ENCODE results near the gene SLC25A25.

SLC25A25 gene

GRCh38 chr9:128094950-128095544, 27.0 kb downstream of the SLC25A25 start:
- in situ Hi-C loops (cut with HindIII; ENCODE audit: low sequenced_read_pairs): no loop called here

GRCh38 chr9:128096616-128097536, 28.8 kb downstream of the SLC25A25 start:
- in situ Hi-C loops (cut with HindIII; ENCODE audit: low sequenced_read_pairs): no loop called here

- in situ Hi-C loops (cut with HindIII; ENCODE audit: low sequenced_read_pairs): no loop called here
Observed at GRCh38 chr9:128097543-128098296, 29.7 kb downstream of the SLC25A25 start.

- in situ Hi-C loops (cut with HindIII; ENCODE audit: low sequenced_read_pairs): no loop called here
Observed at GRCh38 chr9:128098297-128099230, 30.5 kb downstream of the SLC25A25 start.

GRCh38 chr9:128099231-128099931, 31.3 kb downstream of the SLC25A25 start:
- in situ Hi-C loops (cut with HindIII; ENCODE audit: low sequenced_read_pairs): no loop called here

- in situ Hi-C loops (cut with HindIII; ENCODE audit: low sequenced_read_pairs): no loop called here
Observed at GRCh38 chr9:128099932-128100491, 32.0 kb downstream of the SLC25A25 start.

GRCh38 chr9:128100581-128100980, 32.5 kb downstream of the SLC25A25 start:
- in situ Hi-C loops (cut with HindIII; ENCODE audit: low sequenced_read_pairs): no loop called here

GRCh38 chr9:128101231-128101661, 33.2 kb downstream of the SLC25A25 start:
- in situ Hi-C loops (cut with HindIII; ENCODE audit: low sequenced_read_pairs): no loop called here

GRCh38 chr9:128101690-128102089, 33.7 kb downstream of the SLC25A25 start:
- in situ Hi-C loops (cut with HindIII; ENCODE audit: low sequenced_read_pairs): no loop called here

GRCh38 chr9:128102196-128102595, 34.2 kb downstream of the SLC25A25 start:
- in situ Hi-C loops (cut with HindIII; ENCODE audit: low sequenced_read_pairs): no loop called here

GRCh38 chr9:128102861-128103588, 35.0 kb downstream of the SLC25A25 start:
- in situ Hi-C loops (cut with HindIII; ENCODE audit: low sequenced_read_pairs): no loop called here

GRCh38 chr9:128103589-128103962, 35.5 kb downstream of the SLC25A25 start:
- in situ Hi-C loops (cut with HindIII; ENCODE audit: low sequenced_read_pairs): no loop called here

- in situ Hi-C loops (cut with HindIII; ENCODE audit: low sequenced_read_pairs): no loop called here
Observed at GRCh38 chr9:128104171-128104618, 36.2 kb downstream of the SLC25A25 start.

GRCh38 chr9:128105538-128106175, 37.6 kb downstream of the SLC25A25 start:
- in situ Hi-C loops (cut with HindIII; ENCODE audit: low sequenced_read_pairs): no loop called here

- in situ Hi-C loops (cut with HindIII; ENCODE audit: low sequenced_read_pairs): no loop called here
Observed at GRCh38 chr9:128106181-128106939, 38.3 kb downstream of the SLC25A25 start.

- in situ Hi-C loops (cut with HindIII; ENCODE audit: low sequenced_read_pairs): no loop called here
Observed at GRCh38 chr9:128106940-128107467, 39.0 kb downstream of the SLC25A25 start.
